CD8-positive, alpha-beta memory T cell (primary cell): ENCODE results near the gene FCGR3A. TPM values are rescaled to one million over a fixed set of nuclear protein-coding genes. Genes with fewer than 3 reads are reported as not detected.
"Not testable (repeated sequence)": the region's sequence is repeated elsewhere in the genome, so short reads cannot be mapped to it uniquely, and the experiment has no call there.

Experiments
- CTCF ChIA-PET: fragments of 350-600 bp; sonication (Branson Sonifier 250); formaldehyde crosslinking; loops from one replicate; lab custom pipeline; 2021; ENCODE audit warnings: antibody characterized with exemption; lab: Charles Lee
- POLR2A ChIA-PET: fragments of 350-600 bp; sonication (Branson Sonifier 250); formaldehyde crosslinking; loops from one replicate; lab custom pipeline; 2021; ENCODE audit warnings: antibody characterized with exemption; lab: Charles Lee
- DNase-seq, 5 donors: peaks; one replicate each; pipeline versions ENCODE4 v3.0.0 to v3.0.0-alpha.2; 2020 to 2022; ENCODE audit warnings: mixed read lengths in 1 of 5
- H3K27ac ChIP-seq: one replicate; pipeline ENCODE4 v1.7.0; 2013; ENCODE audit warnings: low read depth, mild to moderate bottlenecking, low read length, moderate library complexity
- H3K27me3 ChIP-seq: 2 replicates; pipeline ENCODE4 v1.7.0; 2013; ENCODE audit warnings: low read length, mild to moderate bottlenecking; ENCODE audit not compliant: insufficient read depth, poor library complexity, severe bottlenecking
- H3K36me3 ChIP-seq: 2 replicates; pipeline ENCODE4 v1.7.0; 2013; ENCODE audit warnings: mild to moderate bottlenecking, low read length, moderate library complexity; ENCODE audit not compliant: insufficient read depth
- H3K4me1 ChIP-seq: 2 replicates; pipeline ENCODE4 v1.7.0; 2013; ENCODE audit warnings: mild to moderate bottlenecking, low read length, moderate library complexity; ENCODE audit not compliant: insufficient read depth
- H3K4me3 ChIP-seq: 2 replicates; pipeline ENCODE4 v1.7.0; 2013; ENCODE audit warnings: mild to moderate bottlenecking, low read length
- H3K9me3 ChIP-seq: 2 replicates; pipeline ENCODE4 v1.7.0; 2013; ENCODE audit warnings: mild to moderate bottlenecking, low read length
- H3K27ac Mint-ChIP-seq, 8 donors: one replicate each; pipeline ENCODE4 v1.8.0; 2020 to 2021; ENCODE audit warnings: mixed read lengths in 8 of 8, mild to moderate bottlenecking in 6 of 8, inconsistent platforms in 3 of 8, moderate library complexity in 3 of 8
- H3K27me3 Mint-ChIP-seq, 2 donors: one replicate each; pipeline ENCODE4 v1.8.0; 2020 to 2021; ENCODE audit warnings: mixed read lengths in 2 of 2, mild to moderate bottlenecking in 1 of 2, moderate library complexity in 1 of 2
- H3K36me3 Mint-ChIP-seq, 3 donors: one replicate each; pipeline ENCODE4 v1.8.0; 2020 to 2021; ENCODE audit warnings: mixed read lengths in 3 of 3, inconsistent platforms in 1 of 3, mild to moderate bottlenecking in 1 of 3
- H3K4me1 Mint-ChIP-seq, 3 donors: one replicate each; pipeline ENCODE4 v1.8.0; 2020 to 2021; ENCODE audit warnings: mixed read lengths in 3 of 3, inconsistent platforms in 1 of 3, mild to moderate bottlenecking in 1 of 3
- H3K4me3 Mint-ChIP-seq, 7 donors: one replicate each; pipeline ENCODE4 v1.8.0; 2020 to 2021; ENCODE audit warnings: mixed read lengths in 7 of 7, mild to moderate bottlenecking in 6 of 7, moderate library complexity in 4 of 7, inconsistent platforms in 2 of 7
- H3K9me3 Mint-ChIP-seq, 5 donors: one replicate each; pipeline ENCODE4 v1.8.0; 2020 to 2022; ENCODE audit warnings: mixed read lengths in 5 of 5, mild to moderate bottlenecking in 3 of 5, moderate library complexity in 2 of 5, inconsistent platforms in 1 of 5
- polyA plus RNA-seq: library from polyadenylated mRNA; unstranded; fragments of 300-500 nt; fragmentation: Illumina TruSeq; gene quantifications from one replicate; pipeline ENCODE4 v1.2.3, GENCODE V29; 2021
- total RNA-seq, 2 experiments: library from RNA; stranded (reverse); gene quantifications; one replicate each; pipeline ENCODE4 v1.2.3, GENCODE V29; 2021

Gene FCGR3A
- total and polyA plus RNA-seq, 3 experiments from 2014 or later = 0.58 to 44.6 (median 1.1) TPM

GRCh38 chr1:161523041-161523816 is 26.4 kb downstream of the FCGR3A start:
- H3K27me3 Mint-ChIP-seq, H3K9me3 ChIP-seq, DNase-seq, H3K27me3 ChIP-seq, H3K36me3 ChIP-seq, H3K4me3 ChIP-seq, POLR2A ChIA-PET, H3K4me1 ChIP-seq, H3K36me3 Mint-ChIP-seq, H3K27ac ChIP-seq, H3K9me3 Mint-ChIP-seq: not testable (repeated sequence)
- Mint-ChIP-seq H3K4me1 (peaks cover 4 to 23% (median 11%) of the 10 kb centered on the region in 3 donors), H3K4me3 (peak overlapping the region; percentile 90 to 98 (median 91)), H3K27ac (peak overlapping the region in 7 of 8 donors; percentile 54 to 99 (median 89))
- CTCF ChIA-PET = interaction anchor here (1.5 to 1.7 kb wide), 3 partner anchors 17 to 203 kb away, joined by 3 to 6 read pairs (median 5); partner anchors contain the start of gene FCGR2A

DNA sequence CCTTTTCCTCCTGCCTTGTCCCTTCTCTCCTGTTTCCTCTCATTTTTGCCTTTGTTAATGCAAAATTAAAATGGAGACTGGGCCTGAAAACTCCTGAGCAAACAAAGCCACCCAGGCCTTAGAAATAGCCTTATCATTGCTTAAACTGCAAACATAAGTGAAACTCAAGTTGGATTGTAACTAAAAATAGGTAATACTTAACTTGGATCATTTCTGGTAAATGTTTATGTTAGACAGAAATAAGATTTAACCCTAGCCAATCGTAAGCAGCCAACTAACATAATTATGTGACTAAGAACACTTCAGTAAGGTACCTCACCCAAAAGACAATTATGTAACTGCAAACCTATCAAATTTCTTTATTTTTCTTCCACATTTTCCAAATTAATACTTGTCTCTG is 35.7 kb downstream of the FCGR3A start:
- not testable (repeated sequence) for H3K4me3 ChIP-seq

GRCh38 chr1:161513448-161513780 is 36.2 kb downstream of the FCGR3A start:
- POLR2A ChIA-PET, H3K4me1 ChIP-seq, H3K27ac ChIP-seq, H3K27me3 Mint-ChIP-seq, H3K36me3 ChIP-seq, H3K9me3 ChIP-seq, CTCF ChIA-PET, H3K4me3 Mint-ChIP-seq, H3K4me3 ChIP-seq, H3K27me3 ChIP-seq, H3K36me3 Mint-ChIP-seq, H3K9me3 Mint-ChIP-seq, H3K4me1 Mint-ChIP-seq, H3K27ac Mint-ChIP-seq, DNase-seq: not testable (repeated sequence)

More for the DNA sequence above, 35.7 kb downstream of the FCGR3A start:
- H3K27me3 Mint-ChIP-seq, H3K4me1 Mint-ChIP-seq, POLR2A ChIA-PET, H3K9me3 ChIP-seq, H3K36me3 ChIP-seq, DNase-seq, H3K36me3 Mint-ChIP-seq, H3K27ac ChIP-seq, H3K27me3 ChIP-seq, H3K4me3 Mint-ChIP-seq, H3K4me1 ChIP-seq, CTCF ChIA-PET, H3K9me3 Mint-ChIP-seq, H3K27ac Mint-ChIP-seq: not testable (repeated sequence)

DNA sequence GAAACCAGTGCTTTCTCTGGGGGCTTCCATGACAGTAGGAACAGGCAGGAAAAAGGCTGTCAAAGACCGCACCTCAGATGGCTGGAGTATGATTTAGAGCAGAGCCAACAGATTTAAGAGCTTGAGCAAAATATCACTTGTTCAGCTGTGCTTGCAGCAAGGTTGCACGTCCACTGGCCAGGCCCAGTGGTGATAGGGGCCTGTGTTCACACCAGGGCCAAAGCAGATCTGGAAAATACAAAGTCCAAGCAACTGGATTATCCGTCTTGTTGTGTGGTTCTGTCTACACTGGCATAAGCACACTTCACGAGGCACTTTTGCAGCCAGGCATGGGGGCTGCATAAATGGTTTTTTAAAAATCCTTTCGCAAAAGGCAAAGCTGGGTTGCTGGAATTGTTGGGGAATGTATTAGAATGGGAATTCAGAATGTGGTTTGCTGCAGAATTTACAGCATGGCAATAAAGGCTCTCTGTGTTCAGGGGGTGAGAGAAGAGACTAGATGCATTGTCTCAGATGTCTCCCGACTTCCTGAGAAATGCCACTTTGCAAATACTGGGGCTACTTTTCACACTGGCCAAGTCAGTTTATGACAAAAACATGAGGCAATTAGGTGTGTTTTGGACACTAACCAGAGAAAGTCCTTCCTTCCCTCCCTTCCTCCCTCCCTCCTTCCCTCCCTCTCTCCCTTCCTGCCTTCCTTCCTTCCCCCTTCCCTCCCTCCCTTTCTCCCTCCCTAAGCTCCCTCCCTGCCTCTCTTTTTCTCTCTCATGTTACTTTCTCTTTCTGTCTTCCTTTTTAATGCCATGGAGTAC is 36.8 kb downstream of the FCGR3A start:
- H3K27me3 Mint-ChIP-seq, H3K4me3 Mint-ChIP-seq, H3K4me3 ChIP-seq, H3K27me3 ChIP-seq, H3K27ac ChIP-seq, POLR2A ChIA-PET, H3K4me1 Mint-ChIP-seq, H3K36me3 ChIP-seq, H3K9me3 Mint-ChIP-seq, DNase-seq, H3K4me1 ChIP-seq, H3K9me3 ChIP-seq, CTCF ChIA-PET, H3K36me3 Mint-ChIP-seq: not testable (repeated sequence)
- peak overlapping the region in 1 of 8 donors; percentile 41 for H3K27ac Mint-ChIP-seq

- Histone ChIP-seq H3K27ac (no peak overlapping the region), H3K9me3 (no peaks in the 10 kb centered on the region), H3K4me3 (no peak overlapping the region), H3K4me1 (no peaks in the 10 kb centered on the region), H3K36me3 (no peaks in the 10 kb centered on the region), H3K27me3 (peaks cover 4% of the 10 kb centered on the region)
- peaks cover 0 to 2% (median 0%) of the 10 kb centered on the region in 5 donors for H3K9me3 Mint-ChIP-seq
- peaks cover 5 to 12% of the 10 kb centered on the region in 2 donors for H3K27me3 Mint-ChIP-seq
- no peaks in the 10 kb centered on the region for H3K36me3 Mint-ChIP-seq
- ChIA-PET POLR2A (no interaction called here), CTCF (no interaction called here)
- DNase-seq = no peak
- no peaks in the 10 kb centered on the region for H3K4me1 Mint-ChIP-seq
- no peak overlapping the region for H3K4me3 Mint-ChIP-seq
- no peak overlapping the region for H3K27ac Mint-ChIP-seq
Measured at GRCh38 chr1:161511756-161512060, 37.9 kb downstream of the FCGR3A start.

- no peaks in the 10 kb centered on the region for H3K9me3 ChIP-seq
- DNase-seq = no peak
- Mint-ChIP-seq H3K27me3 (peaks cover 5 to 17% of the 10 kb centered on the region in 2 donors), H3K9me3 (peaks cover 0 to 2% (median 0%) of the 10 kb centered on the region in 5 donors), H3K4me3 (no peak overlapping the region), H3K36me3 (no peaks in the 10 kb centered on the region), H3K4me1 (no peaks in the 10 kb centered on the region), H3K27ac (no peak overlapping the region)
- H3K27ac ChIP-seq = no peak overlapping the region
- no peaks in the 10 kb centered on the region for H3K36me3 ChIP-seq
- H3K27me3 ChIP-seq = peaks cover 4% of the 10 kb centered on the region
- ChIA-PET CTCF (no interaction called here), POLR2A (no interaction called here)
- H3K4me1 ChIP-seq = no peaks in the 10 kb centered on the region
- no peak overlapping the region for H3K4me3 ChIP-seq
Measured at GRCh38 chr1:161511018-161511755, 38.4 kb downstream of the FCGR3A start.

DNA sequence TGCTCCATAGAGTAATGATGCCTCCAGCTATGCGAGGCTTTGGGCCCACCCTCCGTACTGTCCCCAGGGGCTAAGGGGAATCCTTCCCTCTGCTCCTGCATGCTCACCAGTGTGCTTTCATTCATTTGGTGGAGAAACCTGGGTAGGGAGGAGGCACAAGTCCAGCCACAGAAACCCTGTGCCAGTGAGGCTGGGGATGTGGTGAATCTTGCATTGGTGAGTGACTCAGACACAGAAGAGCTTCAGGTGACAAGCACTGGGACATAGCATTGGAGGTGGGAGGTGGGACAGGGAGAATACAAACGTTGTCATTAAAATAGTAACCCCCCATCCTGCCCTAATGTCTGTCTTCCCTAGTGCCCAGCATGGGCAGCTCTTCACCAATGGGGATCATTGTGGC is 39.1 kb downstream of the FCGR3A start:
- Histone ChIP-seq H3K4me1 (no peaks in the 10 kb centered on the region), H3K36me3 (no peaks in the 10 kb centered on the region), H3K27me3 (peaks cover 4% of the 10 kb centered on the region), H3K4me3 (no peak overlapping the region), H3K9me3 (no peaks in the 10 kb centered on the region), H3K27ac (no peak overlapping the region)
- Mint-ChIP-seq H3K4me1 (no peaks in the 10 kb centered on the region), H3K4me3 (no peak overlapping the region), H3K27ac (no peak overlapping the region), H3K9me3 (peaks cover 0 to 2% (median 0%) of the 10 kb centered on the region in 5 donors), H3K27me3 (peaks cover 5 to 17% of the 10 kb centered on the region in 2 donors), H3K36me3 (no peaks in the 10 kb centered on the region)
- no peak for DNase-seq
- POLR2A ChIA-PET = no interaction called here
- CTCF ChIA-PET = interaction anchor here (1.9 kb wide), 1 partner anchor 23 kb away, joined by 5 read pairs; no protein-coding TSS in a partner anchor
